Parathyroid adenoma (tissue), 2 donors: ENCODE results near the gene ITPR1.
"Not testable (repeated sequence)": the region's sequence is repeated elsewhere in the genome, so short reads cannot be mapped to it uniquely, and the experiment has no call there.

ENCODE experiments used
- H2AFZ ChIP-seq: fragments of 300-600 bp; sonication (generic); one replicate; pipeline ENCODE4 v1.7.0; 2017; ENCODE audit warnings: antibody characterized with exemption, mild to moderate bottlenecking
- H3K27ac ChIP-seq: fragments of 300-600 bp; sonication (generic); one replicate; pipeline ENCODE4 v1.7.0; 2017
- H3K27me3 ChIP-seq: fragments of 300-600 bp; sonication (generic); one replicate; pipeline ENCODE4 v1.7.0; 2017; ENCODE audit warnings: low read length; ENCODE audit not compliant: control insufficient read depth, insufficient read depth
- H3K36me3 ChIP-seq: fragments of 300-600 bp; sonication (generic); one replicate; pipeline ENCODE4 v1.7.0; 2017; ENCODE audit warnings: low read length; ENCODE audit not compliant: control insufficient read depth, insufficient read depth
- H3K4me1 ChIP-seq: fragments of 300-600 bp; sonication (generic); one replicate; pipeline ENCODE4 v1.7.0; 2017; ENCODE audit warnings: control low read depth
- H3K4me2 ChIP-seq: fragments of 300-600 bp; sonication (generic); one replicate; pipeline ENCODE4 v1.7.0; 2017; ENCODE audit warnings: low read length
- H3K4me3 ChIP-seq: fragments of 300-600 bp; sonication (generic); one replicate; pipeline ENCODE4 v1.7.0; 2017; ENCODE audit warnings: low read depth, low read length
- H3K79me2 ChIP-seq: fragments of 300-600 bp; sonication (generic); one replicate; pipeline ENCODE4 v1.7.0; 2017; ENCODE audit warnings: control low read depth
- H3K9ac ChIP-seq: fragments of 300-600 bp; sonication (generic); one replicate; pipeline ENCODE4 v1.7.0; 2017; ENCODE audit warnings: mild to moderate bottlenecking
- H3K9me3 ChIP-seq: fragments of 300-600 bp; sonication (generic); one replicate; pipeline ENCODE4 v1.7.0; 2017; ENCODE audit warnings: low read length; ENCODE audit not compliant: control insufficient read depth
- CTCF ChIP-seq: fragments of 300-600 bp; sonication (generic); IDR thresholded peaks from one replicate; pipeline ENCODE4 v1.7.0; 2017; ENCODE audit warnings: antibody characterized with exemption, mild to moderate bottlenecking
- donor health status: primary hyperparathyroidism.

ITPR1 gene

GRCh38 chr3:4587061-4587837 lies 94.1 kb downstream of the ITPR1 start:
- H2AFZ ChIP-seq = no peak overlapping the region
- H3K9me3 ChIP-seq = no peaks in the 10 kb centered on the region
- peaks cover 18% of the 10 kb centered on the region for H3K79me2 ChIP-seq
- H3K36me3 ChIP-seq = no peaks in the 10 kb centered on the region
- peak overlapping the region; percentile 59 for H3K27ac ChIP-seq
- H3K4me2 ChIP-seq = peak overlapping the region; percentile 21
- no peak overlapping the region for H3K9ac ChIP-seq
- H3K4me3 ChIP-seq = no peak overlapping the region
- peaks cover 42% of the 10 kb centered on the region for H3K4me1 ChIP-seq
- TF ChIP-seq CTCF = no peak
- no peaks in the 10 kb centered on the region for H3K27me3 ChIP-seq

DNA sequence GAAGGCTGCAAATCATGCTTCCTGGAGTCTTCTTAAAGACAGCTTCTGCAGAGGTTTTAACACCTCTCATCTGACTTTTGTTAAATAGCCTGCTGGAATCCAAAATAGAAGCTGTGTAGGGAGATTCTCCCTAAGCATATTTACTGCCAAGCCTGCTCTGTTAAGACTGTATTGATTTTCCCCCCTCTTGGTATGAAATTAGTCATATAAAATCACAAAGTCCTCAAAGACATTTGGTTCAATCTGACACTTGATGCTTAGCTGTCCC lies 94.6 kb downstream of the ITPR1 start:
- Histone ChIP-seq H3K9ac (no peak overlapping the region), H3K27ac (no peak overlapping the region), H3K79me2 (peaks cover 21% of the 10 kb centered on the region), H3K4me3 (no peak overlapping the region), H3K4me2 (no peak overlapping the region), H3K9me3 (no peaks in the 10 kb centered on the region), H3K4me1 (peaks cover 37% of the 10 kb centered on the region), H2AFZ (no peak overlapping the region), H3K36me3 (no peaks in the 10 kb centered on the region), H3K27me3 (no peaks in the 10 kb centered on the region)
- no peak for TF ChIP-seq CTCF

GRCh38 chr3:4588466-4588865 lies 95.3 kb downstream of the ITPR1 start:
- H3K4me3 ChIP-seq = no peak overlapping the region
- H3K9me3 ChIP-seq = no peaks in the 10 kb centered on the region
- H3K9ac ChIP-seq = no peak overlapping the region
- no peak overlapping the region for H3K4me2 ChIP-seq
- H2AFZ ChIP-seq = no peak overlapping the region
- TF ChIP-seq CTCF = no peak
- H3K36me3 ChIP-seq = no peaks in the 10 kb centered on the region
- H3K4me1 ChIP-seq = peaks cover 30% of the 10 kb centered on the region
- no peak overlapping the region for H3K27ac ChIP-seq
- no peaks in the 10 kb centered on the region for H3K27me3 ChIP-seq
- peaks cover 27% of the 10 kb centered on the region for H3K79me2 ChIP-seq

DNA sequence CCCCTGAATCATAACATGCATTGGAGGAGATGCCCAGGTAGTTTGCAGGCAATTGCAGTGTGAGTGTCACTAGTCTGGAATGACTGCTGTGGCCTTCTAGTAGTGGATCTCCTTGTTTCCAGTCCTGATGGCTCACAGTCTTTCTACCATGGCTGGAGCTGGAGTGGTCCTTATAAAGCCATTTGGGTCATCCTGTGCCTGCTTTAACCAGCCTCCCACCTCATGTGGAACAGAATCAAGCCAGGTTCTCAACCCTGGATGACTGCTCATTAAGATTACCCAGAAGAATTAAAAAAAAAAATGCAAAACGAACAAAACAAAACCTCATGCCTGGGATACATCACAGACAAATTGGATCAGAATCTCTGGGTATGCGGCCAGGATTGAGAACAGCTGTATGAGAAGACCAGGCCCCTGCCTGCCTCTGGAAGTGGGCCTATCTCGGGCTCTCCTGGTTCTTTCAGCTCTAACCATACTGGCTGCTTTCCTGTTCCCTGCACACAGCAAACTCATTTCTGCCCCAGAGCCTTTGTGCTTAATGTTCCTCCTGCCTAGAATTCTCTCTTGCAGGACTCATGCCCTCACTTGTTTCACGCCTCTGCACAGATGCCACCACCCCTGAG lies 96.4 kb downstream of the ITPR1 start:
- peaks cover 22% of the 10 kb centered on the region for H3K79me2 ChIP-seq
- H3K4me1 ChIP-seq = peaks cover 25% of the 10 kb centered on the region
- no peak overlapping the region for H2AFZ ChIP-seq
- TF ChIP-seq CTCF = no peak
- H3K4me2 ChIP-seq = no peak overlapping the region
- H3K4me3 ChIP-seq = no peak overlapping the region
- no peaks in the 10 kb centered on the region for H3K9me3 ChIP-seq
- H3K36me3 ChIP-seq = no peaks in the 10 kb centered on the region
- H3K9ac ChIP-seq = no peak overlapping the region
- no peaks in the 10 kb centered on the region for H3K27me3 ChIP-seq
- H3K27ac ChIP-seq = no peak overlapping the region

- H3K9ac ChIP-seq = not testable (repeated sequence)
- H3K4me1 ChIP-seq = peaks cover 30% of the 10 kb centered on the region
Observed at GRCh38 chr3:4590849-4591248, 97.7 kb downstream of the ITPR1 start.

More at GRCh38 chr3:4590849-4591248, 97.7 kb downstream of the ITPR1 start:
- not testable (repeated sequence) for H3K36me3 ChIP-seq, H3K27me3 ChIP-seq, H3K9me3 ChIP-seq, H3K4me3 ChIP-seq, H3K27ac ChIP-seq, H3K4me2 ChIP-seq, H2AFZ ChIP-seq
- H3K79me2 ChIP-seq = peaks cover 20% of the 10 kb centered on the region
